ENCODE data around the gene APLP2.
"Not testable (repeated sequence)": the region's sequence is repeated elsewhere in the genome, so short reads cannot be mapped to it uniquely, and the experiment has no call there.

DNA sequence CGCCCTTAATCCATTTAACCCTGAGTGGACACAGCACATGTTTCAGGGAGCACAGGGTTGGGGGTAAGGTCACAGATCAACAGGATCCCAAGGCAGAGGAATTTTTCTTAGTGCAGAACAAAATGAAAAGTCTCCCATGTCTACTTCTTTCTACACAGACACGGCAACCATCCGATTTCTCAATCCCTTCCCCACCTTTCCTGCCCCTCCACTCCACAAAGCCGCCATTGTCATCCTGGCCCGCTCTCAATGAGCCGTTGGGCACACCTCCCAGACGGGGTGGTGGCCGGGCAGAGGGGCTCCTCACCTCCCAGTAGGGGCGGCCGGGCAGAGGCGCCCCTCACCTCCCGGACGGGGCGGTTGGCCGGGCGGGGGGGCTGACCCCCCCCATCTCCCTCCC is 20.8 kb downstream of the APLP2 start:
- TF ChIP-seq POLR2A, EP300 (IDR thresholded peaks at IDR 0.05): not testable (repeated sequence)
- TF ChIP-seq, protein P1, sequence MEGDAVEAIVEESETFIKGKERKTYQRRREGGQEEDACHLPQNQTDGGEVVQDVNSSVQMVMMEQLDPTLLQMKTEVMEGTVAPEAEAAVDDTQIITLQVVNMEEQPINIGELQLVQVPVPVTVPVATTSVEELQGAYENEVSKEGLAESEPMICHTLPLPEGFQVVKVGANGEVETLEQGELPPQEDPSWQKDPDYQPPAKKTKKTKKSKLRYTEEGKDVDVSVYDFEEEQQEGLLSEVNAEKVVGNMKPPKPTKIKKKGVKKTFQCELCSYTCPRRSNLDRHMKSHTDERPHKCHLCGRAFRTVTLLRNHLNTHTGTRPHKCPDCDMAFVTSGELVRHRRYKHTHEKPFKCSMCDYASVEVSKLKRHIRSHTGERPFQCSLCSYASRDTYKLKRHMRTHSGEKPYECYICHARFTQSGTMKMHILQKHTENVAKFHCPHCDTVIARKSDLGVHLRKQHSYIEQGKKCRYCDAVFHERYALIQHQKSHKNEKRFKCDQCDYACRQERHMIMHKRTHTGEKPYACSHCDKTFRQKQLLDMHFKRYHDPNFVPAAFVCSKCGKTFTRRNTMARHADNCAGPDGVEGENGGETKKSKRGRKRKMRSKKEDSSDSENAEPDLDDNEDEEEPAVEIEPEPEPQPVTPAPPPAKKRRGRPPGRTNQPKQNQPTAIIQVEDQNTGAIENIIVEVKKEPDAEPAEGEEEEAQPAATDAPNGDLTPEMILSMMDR (IDR thresholded peaks at IDR 0.05) = not testable (repeated sequence)
